Thyroid gland (tissue), 4 donors: ENCODE measurements around the gene MNAT1. TPM values are rescaled to one million over a fixed set of nuclear protein-coding genes. Genes with fewer than 3 reads are reported as not detected.

Experiments
- DNase-seq, 2 donors: peaks; one replicate each; pipeline ENCODE4 v3.0.0-alpha.2; 2019
- H3K27ac ChIP-seq, 3 donors: fragments of 200-600 bp; sonication (generic); 1 replicate in 2 of 3; 2 replicates in 1 of 3; pipeline ENCODE4 v1.5.1; 2016 to 2019; ENCODE audit warnings: mild to moderate bottlenecking in 1 of 3, moderate library complexity in 1 of 3
- H3K27me3 ChIP-seq: fragments of 200-600 bp; sonication (generic); one replicate; pipeline ENCODE4 v1.5.1; 2019
- H3K36me3 ChIP-seq, 2 donors: fragments of 200-600 bp; sonication (generic); one replicate each; pipeline ENCODE4 v1.5.1; 2016 to 2019
- H3K4me1 ChIP-seq, 2 donors: fragments of 200-600 bp; sonication (generic); one replicate each; pipeline ENCODE4 v1.5.1; 2017 to 2019
- H3K4me3 ChIP-seq, 3 donors: fragments of 200-600 bp; sonication (generic); replicated peaks in 1 of 3; 1 replicate in 2 of 3; 2 replicates in 1 of 3; pipeline ENCODE4 v1.5.1; 2016; ENCODE audit warnings: mild to moderate bottlenecking in 1 of 3
- H3K9me3 ChIP-seq: fragments of 200-600 bp; sonication (generic); one replicate; pipeline ENCODE4 v1.5.1; 2017
- POLR2A ChIP-seq, 2 donors: fragments of 450-650 bp; IDR thresholded peaks; one replicate each; pipeline ENCODE4 v1.6.1; 2017; ENCODE audit warnings: antibody characterized with exemption in 2 of 2, mild to moderate bottlenecking in 2 of 2, moderate library complexity in 1 of 2
- WGBS, 2 donors: methylation state at CpG; one replicate each; pipeline ENCODE4 v1.1.5; 2017; 5-methylcytosine and 5-hydroxymethylcytosine counted together
- intact Hi-C: fragments of 100-400 bp; cut with DNase I; formaldehyde crosslinking; loops from one replicate; pipeline ENCODE4 v1.15.1; 2023
- total RNA-seq, 4 donors: library from RNA; depleted of rRNA; stranded (reverse); fragments of >200 nt; gene quantifications; one replicate each; pipeline ENCODE4 v1.2.3, GENCODE V29; 2016
- TF ChIP-seq, protein P1 (sequence below), 6 experiments: fragments of 200-600 bp in 3 of 6; fragments of 450-650 bp in 3 of 6; sonication (generic) in 3 of 6; IDR thresholded peaks; one replicate each; pipeline ENCODE4 v1.5.1; 2016 to 2019; ENCODE audit warnings: antibody characterized with exemption in 6 of 6, mild to moderate bottlenecking in 2 of 6, inconsistent platforms in 1 of 6, moderate library complexity in 1 of 6

The MNAT1 gene
- total RNA-seq, 4 donors from 2014 or later = 35.4 to 58.8 (median 47.8) TPM

DNA sequence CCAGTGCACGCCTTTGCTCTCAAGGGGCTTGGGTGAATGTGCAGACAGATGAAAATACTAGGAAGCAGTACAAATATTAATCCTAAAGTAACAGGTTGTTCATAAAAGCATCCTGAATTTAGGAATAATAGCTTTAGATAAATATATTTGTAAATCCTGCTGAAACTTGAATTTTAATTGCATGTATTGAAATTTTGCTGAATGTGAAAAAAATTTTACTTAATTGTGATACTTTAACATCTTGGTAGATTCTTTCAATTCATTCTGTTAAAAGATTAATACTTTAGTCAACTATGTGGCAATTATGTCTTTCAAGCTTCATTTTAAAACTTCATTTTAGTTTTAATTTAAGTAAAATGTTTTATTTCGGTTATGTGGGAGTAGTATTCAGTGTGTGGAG, 251.9 kb downstream of the MNAT1 start:
- Histone ChIP-seq H3K36me3 (peaks cover 0 to 5% of the 10 kb centered on the region in 2 donors), H3K4me1 (peaks cover 0 to 8% of the 10 kb centered on the region in 2 donors), H3K4me3 (no peak overlapping the region), H3K27me3 (no peaks in the 10 kb centered on the region), H3K9me3 (no peaks in the 10 kb centered on the region), H3K27ac (no peak overlapping the region)
- WGBS, 2 donors = 96 to 97% methylated on average over 2 of the region's 2 CpGs
- intact Hi-C loops = no loop called here
- DNase-seq = no peak
- no peak for TF ChIP-seq POLR2A (IDR thresholded peaks at IDR 0.05)
- TF ChIP-seq, protein P1, sequence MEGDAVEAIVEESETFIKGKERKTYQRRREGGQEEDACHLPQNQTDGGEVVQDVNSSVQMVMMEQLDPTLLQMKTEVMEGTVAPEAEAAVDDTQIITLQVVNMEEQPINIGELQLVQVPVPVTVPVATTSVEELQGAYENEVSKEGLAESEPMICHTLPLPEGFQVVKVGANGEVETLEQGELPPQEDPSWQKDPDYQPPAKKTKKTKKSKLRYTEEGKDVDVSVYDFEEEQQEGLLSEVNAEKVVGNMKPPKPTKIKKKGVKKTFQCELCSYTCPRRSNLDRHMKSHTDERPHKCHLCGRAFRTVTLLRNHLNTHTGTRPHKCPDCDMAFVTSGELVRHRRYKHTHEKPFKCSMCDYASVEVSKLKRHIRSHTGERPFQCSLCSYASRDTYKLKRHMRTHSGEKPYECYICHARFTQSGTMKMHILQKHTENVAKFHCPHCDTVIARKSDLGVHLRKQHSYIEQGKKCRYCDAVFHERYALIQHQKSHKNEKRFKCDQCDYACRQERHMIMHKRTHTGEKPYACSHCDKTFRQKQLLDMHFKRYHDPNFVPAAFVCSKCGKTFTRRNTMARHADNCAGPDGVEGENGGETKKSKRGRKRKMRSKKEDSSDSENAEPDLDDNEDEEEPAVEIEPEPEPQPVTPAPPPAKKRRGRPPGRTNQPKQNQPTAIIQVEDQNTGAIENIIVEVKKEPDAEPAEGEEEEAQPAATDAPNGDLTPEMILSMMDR (IDR thresholded peaks at IDR 0.05) = no peak

DNA sequence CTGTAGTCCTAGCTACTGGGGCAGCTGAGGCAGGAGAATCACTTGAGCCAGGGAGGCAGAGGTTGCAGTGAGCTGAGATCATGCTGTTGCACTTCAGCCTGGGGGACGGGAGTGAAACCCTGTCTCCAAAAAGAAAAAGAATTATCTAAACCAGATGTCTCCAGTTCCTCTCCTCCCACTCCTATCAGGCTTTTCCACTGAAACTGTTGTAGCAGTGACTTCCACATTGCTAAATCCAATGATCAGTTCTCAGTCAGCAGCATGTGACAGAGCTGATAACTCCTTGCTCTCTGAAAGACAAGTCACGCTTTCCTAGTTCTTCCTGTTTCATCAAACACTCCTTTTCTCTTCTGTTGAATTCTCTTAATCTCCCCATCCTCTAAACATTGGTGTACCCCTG, 255.0 kb downstream of the MNAT1 start:
- Histone ChIP-seq H3K4me3 (no peak overlapping the region), H3K9me3 (no peaks in the 10 kb centered on the region), H3K36me3 (peaks cover 0 to 7% of the 10 kb centered on the region in 2 donors), H3K27me3 (no peaks in the 10 kb centered on the region), H3K4me1 (no peaks in the 10 kb centered on the region), H3K27ac (no peak overlapping the region)
- DNase-seq = no peak
- WGBS, 2 donors = 83 to 90% methylated on average over 2 of the region's 2 CpGs
- TF ChIP-seq, protein P1 (IDR thresholded peaks at IDR 0.05) = no peak
- intact Hi-C loops = no loop called here

DNA sequence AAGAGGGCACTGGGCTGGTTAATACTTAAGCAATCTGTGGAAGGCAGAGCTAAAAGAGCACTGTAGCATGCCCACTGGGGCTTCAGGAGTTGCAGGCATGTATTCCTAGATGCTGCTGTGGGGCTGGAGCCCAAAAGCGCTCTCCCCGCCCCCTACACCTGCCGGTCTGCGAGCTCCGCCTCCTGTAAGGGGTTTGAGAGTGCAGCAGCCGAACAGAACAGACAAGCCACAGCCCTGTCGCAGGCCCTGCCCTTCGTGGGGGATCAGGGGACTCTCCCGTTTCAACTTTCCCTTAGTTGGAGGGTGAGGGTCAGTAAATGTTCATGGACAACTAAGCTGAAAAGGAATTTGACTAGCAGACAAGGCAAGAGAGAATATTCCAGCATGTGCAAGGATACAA, 264.1 kb downstream of the MNAT1 start:
- no peaks in the 10 kb centered on the region for H3K4me1 ChIP-seq
- H3K4me3 ChIP-seq = no peak overlapping the region
- intact Hi-C loops = no loop called here
- H3K27ac ChIP-seq = no peak overlapping the region
- no peaks in the 10 kb centered on the region for H3K36me3 ChIP-seq
- 88 to 99% methylated on average over 8 to 9 of the region's 9 CpGs for WGBS, 2 donors
- no peaks in the 10 kb centered on the region for H3K27me3 ChIP-seq
- no peaks in the 10 kb centered on the region for H3K9me3 ChIP-seq
- DNase-seq = no peak
- TF ChIP-seq POLR2A (IDR thresholded peaks at IDR 0.05) = no peak
- TF ChIP-seq, protein P1 (IDR thresholded peaks at IDR 0.05) = no peak

DNA sequence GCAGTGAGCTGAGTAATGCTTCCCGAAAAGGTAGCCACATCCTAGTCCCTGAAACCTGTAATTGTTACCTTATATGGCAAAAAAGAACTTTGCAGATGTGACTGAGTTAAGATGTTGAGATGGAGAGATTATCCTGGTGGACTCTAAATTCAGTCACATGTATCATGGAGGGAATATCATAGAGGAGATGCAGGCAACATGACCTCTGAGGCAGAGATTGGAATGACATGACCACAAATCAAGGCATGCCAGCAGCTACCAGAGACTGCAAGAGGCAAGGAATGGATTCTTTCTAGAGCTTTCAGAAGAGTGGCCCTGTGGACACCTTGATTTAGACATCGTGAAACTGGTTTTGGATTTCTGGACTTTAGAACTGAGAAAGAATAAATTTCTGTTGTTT, 265.0 kb downstream of the MNAT1 start:
- Histone ChIP-seq H3K27me3 (no peaks in the 10 kb centered on the region), H3K36me3 (no peaks in the 10 kb centered on the region), H3K4me3 (no peak overlapping the region), H3K4me1 (no peaks in the 10 kb centered on the region), H3K9me3 (no peaks in the 10 kb centered on the region), H3K27ac (no peak overlapping the region)
- TF ChIP-seq POLR2A (IDR thresholded peaks at IDR 0.05) = no peak
- TF ChIP-seq, protein P1 (IDR thresholded peaks at IDR 0.05) = no peak
- intact Hi-C loops = no loop called here
- 93 to 95% methylated on average over 2 of the region's 2 CpGs for WGBS, 2 donors
- DNase-seq = no peak

DNA sequence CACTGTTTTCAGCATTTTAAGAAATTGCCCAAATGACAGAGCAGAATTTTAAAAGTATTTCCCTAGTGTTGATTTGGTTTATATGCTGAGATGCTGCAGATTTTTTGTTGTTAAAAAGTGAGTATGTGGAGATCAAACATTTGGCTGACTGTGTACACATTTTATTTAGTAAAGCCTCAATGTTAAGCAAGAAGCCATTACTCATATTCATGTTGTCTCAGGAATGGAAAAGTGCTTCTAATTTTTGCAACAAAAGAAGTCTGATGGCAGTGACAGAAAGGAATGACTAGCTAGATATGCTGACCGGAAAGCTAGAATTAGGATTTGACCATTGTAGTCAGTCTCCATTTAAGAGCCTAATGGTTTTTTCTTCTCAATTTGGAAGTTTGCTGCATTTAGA, 269.0 kb downstream of the MNAT1 start:
- WGBS, 2 donors = 92 to 100% methylated on average over 1 of the region's 1 CpG
- intact Hi-C loops = no loop called here

More for the DNA sequence above, 269.0 kb downstream of the MNAT1 start:
- TF ChIP-seq POLR2A (IDR thresholded peaks at IDR 0.05) = no peak
- TF ChIP-seq, protein P1 (IDR thresholded peaks at IDR 0.05) = no peak
- Histone ChIP-seq H3K27ac (no peak overlapping the region), H3K9me3 (no peaks in the 10 kb centered on the region), H3K27me3 (no peaks in the 10 kb centered on the region), H3K4me3 (no peak overlapping the region), H3K36me3 (no peaks in the 10 kb centered on the region), H3K4me1 (no peaks in the 10 kb centered on the region)
- DNase-seq = no peak
